Liver (tissue), 9 donors: ENCODE results near the gene HLCS. TPM values are rescaled to one million over a fixed set of nuclear protein-coding genes. Genes with fewer than 3 reads are reported as not detected.

ENCODE experiments used
- DNase-seq: peaks from one replicate; pipeline ENCODE4 v3.0.0-alpha.2; 2017; ENCODE audit warnings: low spot score
- H3K27ac ChIP-seq, 2 donors: one replicate each; pipeline ENCODE4 v1.7.0; 2013; ENCODE audit warnings: inconsistent platforms in 2 of 2, low read length in 2 of 2, control low read depth in 1 of 2, low read depth in 1 of 2, mild to moderate bottlenecking in 1 of 2
- H3K27me3 ChIP-seq, 4 donors: one replicate each; pipeline versions ENCODE4 v1.6.1 to v1.7.0; 2013; ENCODE audit warnings: low read length in 3 of 4, inconsistent platforms in 1 of 4, mild to moderate bottlenecking in 1 of 4, moderate library complexity in 1 of 4; ENCODE audit not compliant: control insufficient read depth in 4 of 4, insufficient read depth in 4 of 4
- H3K36me3 ChIP-seq, 4 donors: one replicate each; pipeline versions ENCODE4 v1.6.1 to v1.7.0; 2013; ENCODE audit warnings: low read length in 3 of 4, mild to moderate bottlenecking in 3 of 4, low read depth in 1 of 4, moderate library complexity in 1 of 4; ENCODE audit not compliant: control insufficient read depth in 4 of 4, insufficient read depth in 3 of 4
- H3K4me1 ChIP-seq, 4 donors: one replicate each; pipeline versions ENCODE4 v1.6.1 to v1.7.0; 2013; ENCODE audit warnings: low read length in 3 of 4, mild to moderate bottlenecking in 3 of 4, moderate library complexity in 1 of 4; ENCODE audit not compliant: control insufficient read depth in 4 of 4, insufficient read depth in 4 of 4
- H3K4me3 ChIP-seq, 3 donors: one replicate each; pipeline versions ENCODE4 v1.6.1 to v1.7.0; 2013; ENCODE audit warnings: low read length in 3 of 3, control low read depth in 1 of 3, low read depth in 1 of 3, mild to moderate bottlenecking in 1 of 3
- H3K9ac ChIP-seq, 2 donors: one replicate each; pipeline ENCODE4 v1.7.0; 2013; ENCODE audit warnings: low read length in 2 of 2, mild to moderate bottlenecking in 2 of 2, moderate library complexity in 2 of 2, control low read depth in 1 of 2, low read depth in 1 of 2
- H3K9me3 ChIP-seq, 4 donors: one replicate each; pipeline versions ENCODE4 v1.6.1 to v1.7.0; 2013; ENCODE audit warnings: low read length in 3 of 4; ENCODE audit not compliant: control insufficient read depth in 4 of 4
- EGR1 ChIP-seq, 2 donors: IDR thresholded peaks; 2 replicates each; pipeline ENCODE4 v1.6.1; 2016 to 2018; ENCODE audit warnings: antibody characterized with exemption in 2 of 2, low read depth in 2 of 2
- FOXA1 ChIP-seq: IDR thresholded peaks from 2 replicates; pipeline ENCODE4 v1.6.1; 2016; ENCODE audit warnings: antibody characterized with exemption
- FOXA2 ChIP-seq: IDR thresholded peaks from 2 replicates; pipeline ENCODE4 v1.6.1; 2016; ENCODE audit warnings: antibody characterized with exemption
- GABPA ChIP-seq, 2 donors: IDR thresholded peaks in 1 of 2; conservative IDR thresholded peaks in 1 of 2; 2 replicates each; pipeline ENCODE4 v1.6.1; 2016; ENCODE audit warnings: antibody characterized with exemption in 2 of 2, mild to moderate bottlenecking in 1 of 2, moderate library complexity in 1 of 2
- HNF4A ChIP-seq, 2 donors: conservative IDR thresholded peaks; 2 replicates each; pipeline ENCODE4 v1.6.1; 2016; ENCODE audit warnings: antibody characterized with exemption in 2 of 2, mild to moderate bottlenecking in 2 of 2
- HNF4G ChIP-seq: IDR thresholded peaks from 2 replicates; pipeline ENCODE4 v1.6.1; 2016; ENCODE audit warnings: antibody characterized with exemption
- JUND ChIP-seq, 2 donors: IDR thresholded peaks; 2 replicates each; pipeline ENCODE4 v1.6.1; 2016; ENCODE audit warnings: antibody characterized with exemption in 2 of 2
- NR2F2 ChIP-seq: IDR thresholded peaks from 2 replicates; pipeline ENCODE4 v1.6.1; 2016; ENCODE audit warnings: antibody characterized with exemption
- RAD21 ChIP-seq, 2 donors: IDR thresholded peaks; 2 replicates each; pipeline ENCODE4 v1.6.1; 2016; ENCODE audit warnings: antibody characterized with exemption in 2 of 2, mild to moderate bottlenecking in 2 of 2
- RXRA ChIP-seq, 2 donors: IDR thresholded peaks; 2 replicates each; pipeline ENCODE4 v1.6.1; 2017 to 2018; ENCODE audit warnings: antibody characterized with exemption in 2 of 2, mild to moderate bottlenecking in 1 of 2
- SP1 ChIP-seq: IDR thresholded peaks from 2 replicates; pipeline ENCODE4 v1.6.1; 2018; ENCODE audit warnings: antibody characterized with exemption, mild to moderate bottlenecking
- TAF1 ChIP-seq: conservative IDR thresholded peaks from 2 replicates; pipeline ENCODE4 v1.6.1; 2016; ENCODE audit warnings: antibody characterized with exemption, mild to moderate bottlenecking
- YY1 ChIP-seq: IDR thresholded peaks from 2 replicates; pipeline ENCODE4 v1.6.1; 2016; ENCODE audit warnings: antibody characterized with exemption, mild to moderate bottlenecking
- WGBS: extraction: QIAGEN DNeasy Blood & Tissue Kit; methylation state at CpG from one replicate; pipeline ENCODE4 v1.1.7; 2013; 5-methylcytosine and 5-hydroxymethylcytosine counted together
- polyA plus RNA-seq, 2 donors: library from polyadenylated mRNA; stranded (reverse) in 1 of 2; unstranded in 1 of 2; fragments of 200-250 nt in 1 of 2; fragments of >200 nt in 1 of 2; fragmentation: Nextera tagmentation in 1 of 2; extraction: Ambion mirVana in 1 of 2; gene quantifications; one replicate each; pipeline versions ENCODE4 v1.2.1 to v1.2.3, GENCODE V29; 2013 to 2015
- total RNA-seq, 2 donors: library from RNA; depleted of rRNA; stranded (reverse); fragments of >200 nt; gene quantifications; one replicate each; pipeline ENCODE4 v1.2.3, GENCODE V29; 2014
- TF ChIP-seq, protein P1 (sequence below): IDR thresholded peaks from 2 replicates; pipeline ENCODE4 v1.6.1; 2016; ENCODE audit warnings: antibody characterized with exemption
- TF ChIP-seq, protein P2 (sequence below): IDR thresholded peaks from 2 replicates; pipeline ENCODE4 v1.6.1; 2016; ENCODE audit warnings: antibody characterized with exemption
- TF ChIP-seq, protein P3 (sequence below): IDR thresholded peaks from 2 replicates; pipeline ENCODE4 v1.6.1; 2016; ENCODE audit warnings: antibody characterized with exemption, mild to moderate bottlenecking
- TF ChIP-seq, protein P4 (sequence below): IDR thresholded peaks from 2 replicates; pipeline ENCODE4 v1.6.1; 2016; ENCODE audit warnings: antibody characterized with exemption
- TF ChIP-seq, protein P5 (sequence below): fragments of 150-350 bp; IDR thresholded peaks from 2 replicates; pipeline ENCODE4 v1.5.1; 2017; ENCODE audit warnings: improper control_type of control experiment, low read depth, low read length; ENCODE audit not compliant: missing input control
- donor health status: healthy.
- donor health status: healthy.
- donor health status: healthy.
- donor health status: healthy.
- donor health status: healthy.

HLCS gene
- total and polyA plus RNA-seq, 4 donors = 6.6 to 22.5 (median 8.3) TPM

DNA sequence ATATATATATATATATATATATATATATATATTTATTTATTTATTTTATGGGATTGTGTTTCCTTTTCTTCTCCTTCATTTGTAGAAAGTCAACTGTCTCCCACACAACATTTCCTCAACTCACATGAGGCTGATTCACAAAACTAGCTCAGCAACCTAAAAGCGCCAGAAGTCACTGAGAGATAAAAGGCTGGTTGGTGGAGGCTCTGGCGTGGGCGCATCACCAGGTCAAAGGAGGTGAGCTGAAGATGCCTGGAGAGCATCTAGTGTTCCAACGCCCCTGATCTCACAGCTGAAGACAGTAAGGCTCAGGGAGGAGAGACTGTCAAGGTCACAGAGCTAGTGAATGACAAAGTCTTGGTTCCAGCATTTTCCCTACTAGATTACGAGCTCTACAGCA, 78.0 kb downstream of the HLCS start:
- Histone ChIP-seq H3K27ac (no peak overlapping the region), H3K9me3 (peaks cover 0 to 3% (median 1%) of the 10 kb centered on the region in 4 donors), H3K4me3 (no peak overlapping the region), H3K36me3 (peaks cover 3 to 5% (median 5%) of the 10 kb centered on the region in 4 donors), H3K9ac (no peak overlapping the region), H3K27me3 (no peaks in the 10 kb centered on the region), H3K4me1 (no peaks in the 10 kb centered on the region)
- no peak for DNase-seq
- TF ChIP-seq FOXA2 (no peak), FOXA1 (no peak), RAD21 (IDR thresholded peaks at IDR 0.05) (no peak)
- WGBS = 77% methylated on average over 5 of the region's 5 CpGs

DNA sequence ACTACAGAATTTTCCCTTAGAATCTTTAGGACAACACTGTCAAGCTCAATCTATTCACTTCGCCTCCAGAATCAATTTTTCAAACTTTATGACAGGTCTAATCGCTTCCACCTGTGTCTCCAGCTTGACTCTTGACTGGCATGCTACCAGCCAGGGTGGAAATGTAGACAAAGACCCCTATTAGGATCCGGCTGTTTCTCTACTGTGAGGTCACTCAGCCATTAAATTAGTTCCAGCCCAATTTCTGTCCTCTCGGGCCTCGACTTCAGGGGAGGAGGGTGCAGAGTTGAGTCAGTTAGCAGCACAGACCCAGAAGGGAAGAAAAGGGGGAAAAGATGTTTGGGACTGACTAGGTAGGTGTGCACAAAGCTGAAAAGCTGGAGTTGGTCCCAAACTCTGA, 78.5 kb downstream of the HLCS start:
- H3K4me1 ChIP-seq = no peaks in the 10 kb centered on the region
- no peaks in the 10 kb centered on the region for H3K27me3 ChIP-seq
- H3K4me3 ChIP-seq = no peak overlapping the region
- peaks cover 3 to 5% (median 5%) of the 10 kb centered on the region in 4 donors for H3K36me3 ChIP-seq
- WGBS = 96% methylated on average over 5 of the region's 5 CpGs
- peaks cover 0 to 3% (median 1%) of the 10 kb centered on the region in 4 donors for H3K9me3 ChIP-seq
- no peak overlapping the region for H3K9ac ChIP-seq
- no peak for DNase-seq
- no peak overlapping the region for H3K27ac ChIP-seq
- no peak for TF ChIP-seq GABPA (IDR thresholded peaks at IDR 0.05 in 1 of 2, conservative IDR thresholded peaks at IDR 0.05 in 1 of 2)
- TF ChIP-seq RXRA (IDR thresholded peaks at IDR 0.05) = no peak
- no peak for TF ChIP-seq FOXA1
- no peak for TF ChIP-seq SP1
- no peak for TF ChIP-seq NR2F2
- TF ChIP-seq, protein P1, sequence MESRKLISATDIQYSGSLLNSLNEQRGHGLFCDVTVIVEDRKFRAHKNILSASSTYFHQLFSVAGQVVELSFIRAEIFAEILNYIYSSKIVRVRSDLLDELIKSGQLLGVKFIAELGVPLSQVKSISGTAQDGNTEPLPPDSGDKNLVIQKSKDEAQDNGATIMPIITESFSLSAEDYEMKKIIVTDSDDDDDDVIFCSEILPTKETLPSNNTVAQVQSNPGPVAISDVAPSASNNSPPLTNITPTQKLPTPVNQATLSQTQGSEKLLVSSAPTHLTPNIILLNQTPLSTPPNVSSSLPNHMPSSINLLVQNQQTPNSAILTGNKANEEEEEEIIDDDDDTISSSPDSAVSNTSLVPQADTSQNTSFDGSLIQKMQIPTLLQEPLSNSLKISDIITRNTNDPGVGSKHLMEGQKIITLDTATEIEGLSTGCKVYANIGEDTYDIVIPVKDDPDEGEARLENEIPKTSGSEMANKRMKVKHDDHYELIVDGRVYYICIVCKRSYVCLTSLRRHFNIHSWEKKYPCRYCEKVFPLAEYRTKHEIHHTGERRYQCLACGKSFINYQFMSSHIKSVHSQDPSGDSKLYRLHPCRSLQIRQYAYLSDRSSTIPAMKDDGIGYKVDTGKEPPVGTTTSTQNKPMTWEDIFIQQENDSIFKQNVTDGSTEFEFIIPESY = no peak
- TF ChIP-seq JUND (IDR thresholded peaks at IDR 0.05) = no peak
- TF ChIP-seq RAD21 (IDR thresholded peaks at IDR 0.05) = no peak
- TF ChIP-seq, protein P2, sequence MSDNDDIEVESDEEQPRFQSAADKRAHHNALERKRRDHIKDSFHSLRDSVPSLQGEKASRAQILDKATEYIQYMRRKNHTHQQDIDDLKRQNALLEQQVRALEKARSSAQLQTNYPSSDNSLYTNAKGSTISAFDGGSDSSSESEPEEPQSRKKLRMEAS = no peak
- no peak for TF ChIP-seq HNF4G
- TF ChIP-seq FOXA2 = no peak
- TF ChIP-seq, protein P3, sequence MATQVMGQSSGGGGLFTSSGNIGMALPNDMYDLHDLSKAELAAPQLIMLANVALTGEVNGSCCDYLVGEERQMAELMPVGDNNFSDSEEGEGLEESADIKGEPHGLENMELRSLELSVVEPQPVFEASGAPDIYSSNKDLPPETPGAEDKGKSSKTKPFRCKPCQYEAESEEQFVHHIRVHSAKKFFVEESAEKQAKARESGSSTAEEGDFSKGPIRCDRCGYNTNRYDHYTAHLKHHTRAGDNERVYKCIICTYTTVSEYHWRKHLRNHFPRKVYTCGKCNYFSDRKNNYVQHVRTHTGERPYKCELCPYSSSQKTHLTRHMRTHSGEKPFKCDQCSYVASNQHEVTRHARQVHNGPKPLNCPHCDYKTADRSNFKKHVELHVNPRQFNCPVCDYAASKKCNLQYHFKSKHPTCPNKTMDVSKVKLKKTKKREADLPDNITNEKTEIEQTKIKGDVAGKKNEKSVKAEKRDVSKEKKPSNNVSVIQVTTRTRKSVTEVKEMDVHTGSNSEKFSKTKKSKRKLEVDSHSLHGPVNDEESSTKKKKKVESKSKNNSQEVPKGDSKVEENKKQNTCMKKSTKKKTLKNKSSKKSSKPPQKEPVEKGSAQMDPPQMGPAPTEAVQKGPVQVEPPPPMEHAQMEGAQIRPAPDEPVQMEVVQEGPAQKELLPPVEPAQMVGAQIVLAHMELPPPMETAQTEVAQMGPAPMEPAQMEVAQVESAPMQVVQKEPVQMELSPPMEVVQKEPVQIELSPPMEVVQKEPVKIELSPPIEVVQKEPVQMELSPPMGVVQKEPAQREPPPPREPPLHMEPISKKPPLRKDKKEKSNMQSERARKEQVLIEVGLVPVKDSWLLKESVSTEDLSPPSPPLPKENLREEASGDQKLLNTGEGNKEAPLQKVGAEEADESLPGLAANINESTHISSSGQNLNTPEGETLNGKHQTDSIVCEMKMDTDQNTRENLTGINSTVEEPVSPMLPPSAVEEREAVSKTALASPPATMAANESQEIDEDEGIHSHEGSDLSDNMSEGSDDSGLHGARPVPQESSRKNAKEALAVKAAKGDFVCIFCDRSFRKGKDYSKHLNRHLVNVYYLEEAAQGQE = no peak
- TF ChIP-seq EGR1 (IDR thresholded peaks at IDR 0.05; ENCODE audit: low read depth in 2 of 2) = no peak
- no peak for TF ChIP-seq HNF4A (conservative IDR thresholded peaks at IDR 0.05)
- no peak for TF ChIP-seq YY1
- TF ChIP-seq, protein P4, sequence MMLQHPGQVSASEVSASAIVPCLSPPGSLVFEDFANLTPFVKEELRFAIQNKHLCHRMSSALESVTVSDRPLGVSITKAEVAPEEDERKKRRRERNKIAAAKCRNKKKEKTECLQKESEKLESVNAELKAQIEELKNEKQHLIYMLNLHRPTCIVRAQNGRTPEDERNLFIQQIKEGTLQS = no peak
- TF ChIP-seq, protein P5, sequence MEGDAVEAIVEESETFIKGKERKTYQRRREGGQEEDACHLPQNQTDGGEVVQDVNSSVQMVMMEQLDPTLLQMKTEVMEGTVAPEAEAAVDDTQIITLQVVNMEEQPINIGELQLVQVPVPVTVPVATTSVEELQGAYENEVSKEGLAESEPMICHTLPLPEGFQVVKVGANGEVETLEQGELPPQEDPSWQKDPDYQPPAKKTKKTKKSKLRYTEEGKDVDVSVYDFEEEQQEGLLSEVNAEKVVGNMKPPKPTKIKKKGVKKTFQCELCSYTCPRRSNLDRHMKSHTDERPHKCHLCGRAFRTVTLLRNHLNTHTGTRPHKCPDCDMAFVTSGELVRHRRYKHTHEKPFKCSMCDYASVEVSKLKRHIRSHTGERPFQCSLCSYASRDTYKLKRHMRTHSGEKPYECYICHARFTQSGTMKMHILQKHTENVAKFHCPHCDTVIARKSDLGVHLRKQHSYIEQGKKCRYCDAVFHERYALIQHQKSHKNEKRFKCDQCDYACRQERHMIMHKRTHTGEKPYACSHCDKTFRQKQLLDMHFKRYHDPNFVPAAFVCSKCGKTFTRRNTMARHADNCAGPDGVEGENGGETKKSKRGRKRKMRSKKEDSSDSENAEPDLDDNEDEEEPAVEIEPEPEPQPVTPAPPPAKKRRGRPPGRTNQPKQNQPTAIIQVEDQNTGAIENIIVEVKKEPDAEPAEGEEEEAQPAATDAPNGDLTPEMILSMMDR = no peak
- TF ChIP-seq TAF1 = no peak
